Activated CD4-positive, CD25-positive, alpha-beta regulatory T cell treated with anti-CD3 and anti-CD28 coated beads, Interleukin-2, amount 50 U/mL, for 72 hours (primary cell): ENCODE data around the gene EDRF1.
A peak's percentile ranks its signal among the peaks of the same experiment; 100 is the strongest.
"Not testable (repeated sequence)": the region's sequence is repeated elsewhere in the genome, so short reads cannot be mapped to it uniquely, and the experiment has no call there.

Experiments
- DNase-seq: peaks from one replicate; pipeline ENCODE4 v3.0.0; 2021

Gene EDRF1

GRCh38 chr10:125719173-125720001 lies at the start of gene EDRF1:
TSS of gene EDRF1 (plus strand) at chr10:125719709. CDS start at chr10:125719808, 99 bp downstream.
- DNase-seq, result peak; percentile 98

GRCh38 chr10:125672884-125673283 lies 46.6 kb upstream of the EDRF1 start:
- no peak for DNase-seq

GRCh38 chr10:125679436-125679835 lies 40.1 kb upstream of the EDRF1 start:
- no peak for DNase-seq

- DNase-seq, result no peak
Measured at GRCh38 chr10:125683063-125683462, 36.4 kb upstream of the EDRF1 start, which contains the start of gene TEX36. TSS of gene TEX36 (minus strand) at chr10:125683163. CDS start at chr10:125682989, 174 bp downstream.

GRCh38 chr10:125683821-125684220 lies 35.7 kb upstream of the EDRF1 start:
- no peak for DNase-seq

GRCh38 chr10:125684581-125684980 lies 34.9 kb upstream of the EDRF1 start:
- no peak for DNase-seq

- no peak for DNase-seq
Measured at GRCh38 chr10:125687507-125688185, 31.9 kb upstream of the EDRF1 start.

- DNase-seq, result no peak
Measured at GRCh38 chr10:125689955-125690569, 29.4 kb upstream of the EDRF1 start.

- no peak for DNase-seq
Measured at GRCh38 chr10:125691160-125691981, 28.1 kb upstream of the EDRF1 start.

GRCh38 chr10:125692196-125692595 lies 27.3 kb upstream of the EDRF1 start:
- no peak for DNase-seq

- no peak for DNase-seq
Measured at GRCh38 chr10:125692601-125693523, 26.6 kb upstream of the EDRF1 start.

- no peak for DNase-seq
Measured at GRCh38 chr10:125693524-125693847, 26.0 kb upstream of the EDRF1 start.

- DNase-seq, result no peak
Measured at GRCh38 chr10:125694883-125695282, 24.6 kb upstream of the EDRF1 start.

GRCh38 chr10:125696884-125697283 lies 22.6 kb upstream of the EDRF1 start:
- not testable (repeated sequence) for DNase-seq

GRCh38 chr10:125698481-125698998 lies 21.0 kb upstream of the EDRF1 start:
- no peak for DNase-seq

GRCh38 chr10:125699562-125700143 lies 19.9 kb upstream of the EDRF1 start:
- no peak for DNase-seq

- no peak for DNase-seq
Measured at GRCh38 chr10:125700355-125700911, 19.1 kb upstream of the EDRF1 start.

- DNase-seq, result no peak
Measured at GRCh38 chr10:125707541-125708468, 11.7 kb upstream of the EDRF1 start.

GRCh38 chr10:125708971-125709503 lies 10.5 kb upstream of the EDRF1 start:
- DNase-seq, result no peak
